Adrenal gland (tissue), 12 donors: ENCODE data around the gene LRRC66. TPM values are rescaled to one million over a fixed set of nuclear protein-coding genes. Genes with fewer than 3 reads are reported as not detected.

Experiments
- DNase-seq, 7 donors: peaks; one replicate each; pipeline ENCODE4 v3.0.0-alpha.2; 2019 to 2020
- H3K27ac ChIP-seq, 5 donors: fragments of 200-600 bp; sonication (generic) in 4 of 5; 1 replicate in 3 of 5; 2 replicates in 2 of 5; pipeline versions ENCODE4 v1.5.1 to v1.8.0; 2016 to 2020; ENCODE audit warnings: mild to moderate bottlenecking in 1 of 5
- H3K27me3 ChIP-seq: fragments of 200-600 bp; 2 replicates; pipeline ENCODE4 v1.8.0; 2021
- H3K36me3 ChIP-seq, 2 donors: fragments of 200-600 bp; replicated peaks in 1 of 2; 1 replicate in 1 of 2; 2 replicates in 1 of 2; pipeline versions ENCODE4 v1.5.1 to v1.8.0; 2018 to 2022
- H3K4me1 ChIP-seq, 2 donors: fragments of 200-600 bp; replicated peaks in 1 of 2; 1 replicate in 1 of 2; 2 replicates in 1 of 2; pipeline versions ENCODE4 v1.5.1 to v1.8.0; 2018 to 2021
- H3K4me3 ChIP-seq, 4 donors: fragments of 200-600 bp; sonication (generic) in 3 of 4; one replicate each; pipeline ENCODE4 v1.5.1; 2016 to 2018
- H3K9me3 ChIP-seq, 3 donors: fragments of 200-600 bp; sonication (generic) in 1 of 3; replicated peaks in 1 of 3; 1 replicate in 2 of 3; 2 replicates in 1 of 3; pipeline versions ENCODE4 v1.5.1 to v1.8.0; 2016 to 2021
- CTCF ChIP-seq, 6 experiments: fragments of 450-650 bp in 4 of 6; fragments of 200-600 bp in 2 of 6; sonication (generic) in 1 of 6; IDR thresholded peaks; 1 replicate in 5 of 6; 2 replicates in 1 of 6; pipeline versions ENCODE4 v1.5.1 to v1.8.0; 2016 to 2021; ENCODE audit warnings: antibody characterized with exemption in 6 of 6, mild to moderate bottlenecking in 2 of 6, moderate library complexity in 1 of 6
- POLR2A ChIP-seq, 2 donors: fragments of 450-650 bp; IDR thresholded peaks; one replicate each; pipeline ENCODE4 v1.6.1; 2017; ENCODE audit warnings: antibody characterized with exemption in 2 of 2, mild to moderate bottlenecking in 2 of 2, moderate library complexity in 1 of 2
- WGBS, 4 donors: extraction: QIAGEN DNeasy Blood & Tissue Kit in 2 of 4; methylation state at CpG; one replicate each; pipeline versions ENCODE4 v1.1.5 to v1.1.7; 2013 to 2017; 5-methylcytosine and 5-hydroxymethylcytosine counted together
- intact Hi-C, 2 donors: fragments of 100-400 bp; cut with DNase I; formaldehyde crosslinking; loops; one replicate each; pipeline versions ENCODE4 v1.14.1 to v1.15.0; 2022 to 2023
- polyA plus RNA-seq, 3 donors: library from polyadenylated mRNA; stranded (reverse); fragments of 200-250 nt in 2 of 3; fragments of 350-450 nt in 1 of 3; fragmentation: Illumina TruSeq in 1 of 3; extraction: RNeasy Lipid Tissue Mini Kit (QIAGEN cat#74804) in 1 of 3; gene quantifications; one replicate each; pipeline ENCODE4 v1.2.3, GENCODE V29; 2013 to 2014
- total RNA-seq, 9 donors: library from RNA; depleted of rRNA in 4 of 9; stranded (reverse); fragments of >200 nt in 4 of 9; fragments of 120-200 nt in 1 of 9; fragmentation: NEBNext Ultra II Directional in 1 of 9; extraction: Animal tissue kit (Norgen Biotek cat#: 25700) in 1 of 9; gene quantifications; one replicate each; pipeline versions ENCODE4 v1.1.0 to v1.2.4, GENCODE V29; 2013 to 2023
- donor health status: healthy with polysubstance abuse.
- donor health status: Bipolar disorder and iron deficiency.
- donor health status: DM: yes; HTN: yes; CAD: no.
- donor health status: DM: no; HTN: no; CAD: no.
- donor health status: DM: no; HTN: no; CAD: no.
- donor health status: DM: yes; HTN: yes; CAD: no.

The LRRC66 gene
- total and polyA plus RNA-seq, 12 donors: 0.14 to 1.0 (median 0.31) TPM; not detected in 2

GRCh38 chr4:52014903-52015302 is 5.3 kb downstream of the LRRC66 start:
- no peak overlapping the region for H3K27ac ChIP-seq

GRCh38 chr4:52012651-52013050 is 7.5 kb downstream of the LRRC66 start:
- H3K9me3 ChIP-seq: no peaks in the 10 kb centered on the region
- 83 to 100% (median 92%) methylated on average over 1 of the region's 1 CpG for WGBS, 4 donors
- intact Hi-C loops: no loop called here

More at GRCh38 chr4:52014903-52015302, 5.3 kb downstream of the LRRC66 start:
- 62 to 75% (median 70%) methylated on average over 1 of the region's 1 CpG for WGBS, 4 donors
- H3K4me3 ChIP-seq: no peak overlapping the region
- H3K27me3 ChIP-seq: no peaks in the 10 kb centered on the region
- H3K4me1 ChIP-seq: no peaks in the 10 kb centered on the region
- no peak for TF ChIP-seq POLR2A (IDR thresholded peaks at IDR 0.05)
- no peak for TF ChIP-seq CTCF (IDR thresholded peaks at IDR 0.05)
- no peak for DNase-seq
- intact Hi-C loops: no loop called here
- H3K36me3 ChIP-seq: no peaks in the 10 kb centered on the region
- H3K9me3 ChIP-seq: no peaks in the 10 kb centered on the region

GRCh38 chr4:52010986-52011385 is 9.2 kb downstream of the LRRC66 start:
- 94 to 100% (median 98%) methylated on average over 2 of the region's 2 CpGs for WGBS, 4 donors
- no peak for DNase-seq
- H3K4me1 ChIP-seq: no peaks in the 10 kb centered on the region
- H3K27ac ChIP-seq: no peak overlapping the region
- no peaks in the 10 kb centered on the region for H3K9me3 ChIP-seq
- no peaks in the 10 kb centered on the region for H3K36me3 ChIP-seq
- TF ChIP-seq POLR2A (IDR thresholded peaks at IDR 0.05) (no peak), CTCF (IDR thresholded peaks at IDR 0.05) (no peak)
- H3K27me3 ChIP-seq: no peaks in the 10 kb centered on the region
- no peak overlapping the region for H3K4me3 ChIP-seq
- intact Hi-C loops: no loop called here

More at GRCh38 chr4:52012651-52013050, 7.5 kb downstream of the LRRC66 start:
- H3K36me3 ChIP-seq: no peaks in the 10 kb centered on the region
- H3K4me3 ChIP-seq: no peak overlapping the region
- no peak overlapping the region for H3K27ac ChIP-seq
- no peak for TF ChIP-seq POLR2A (IDR thresholded peaks at IDR 0.05)
- TF ChIP-seq CTCF (IDR thresholded peaks at IDR 0.05): no peak
- no peaks in the 10 kb centered on the region for H3K27me3 ChIP-seq
- no peaks in the 10 kb centered on the region for H3K4me1 ChIP-seq
- no peak for DNase-seq

GRCh38 chr4:52006887-52007286 is 13.3 kb downstream of the LRRC66 start:
- no peaks in the 10 kb centered on the region for H3K36me3 ChIP-seq
- H3K4me3 ChIP-seq: no peak overlapping the region
- no peak overlapping the region for H3K27ac ChIP-seq
- intact Hi-C loops: no loop called here
- H3K4me1 ChIP-seq: no peaks in the 10 kb centered on the region
- DNase-seq: no peak
- H3K27me3 ChIP-seq: no peaks in the 10 kb centered on the region
- no peaks in the 10 kb centered on the region for H3K9me3 ChIP-seq
- TF ChIP-seq CTCF (IDR thresholded peaks at IDR 0.05) (no peak), POLR2A (IDR thresholded peaks at IDR 0.05) (no peak)
- WGBS, 4 donors: 94 to 99% (median 95%) methylated on average over 4 of the region's 4 CpGs
